HCEC 1CT (cell line): ENCODE measurements around the gene SLC1A2.
A peak's percentile ranks its signal among the peaks of the same experiment; 100 is the strongest.

ENCODE experiments used
- DNase-seq: peaks from one replicate; pipeline ENCODE4 v3.0.0-alpha.2; 2017

SLC1A2 gene

DNA sequence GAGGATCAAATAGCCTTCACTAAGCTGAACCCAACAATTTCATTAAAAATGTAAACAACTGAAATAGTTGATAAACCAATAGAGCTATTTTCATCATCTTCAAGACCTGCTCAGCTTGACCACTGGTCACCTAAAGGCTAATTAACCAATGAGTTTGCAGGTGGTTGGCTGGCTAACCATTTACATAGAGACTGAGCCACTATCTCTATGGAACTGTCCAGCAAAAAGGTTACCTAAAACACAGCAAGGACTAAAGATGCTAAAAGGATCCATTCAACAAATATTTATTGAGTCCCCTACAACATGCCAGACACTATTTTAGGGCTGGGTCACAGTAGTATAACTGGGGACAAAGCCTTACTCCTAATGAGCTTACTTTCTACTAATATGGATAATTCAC is 156.6 kb downstream of the SLC1A2 start:
- no peak for DNase-seq

DNA sequence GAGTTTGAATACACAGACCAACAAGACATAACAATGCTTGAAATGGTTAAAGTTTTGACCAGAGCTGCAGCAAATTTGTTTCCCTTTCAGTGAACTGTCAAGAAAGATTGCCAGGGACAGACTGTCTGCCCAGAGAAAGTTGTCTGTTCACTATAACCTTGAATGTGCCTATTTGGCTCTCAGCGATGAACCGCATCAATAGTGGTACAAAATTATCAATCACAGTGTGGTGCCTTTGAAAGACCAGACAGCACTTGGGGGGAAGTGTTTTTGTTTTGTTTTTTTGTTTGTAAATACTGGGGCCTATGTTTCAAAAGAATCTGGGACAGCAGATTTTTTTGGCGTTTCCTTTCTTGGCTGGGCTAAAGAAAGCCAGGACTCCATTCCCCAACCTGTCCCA is 157.3 kb downstream of the SLC1A2 start:
- no peak for DNase-seq

DNA sequence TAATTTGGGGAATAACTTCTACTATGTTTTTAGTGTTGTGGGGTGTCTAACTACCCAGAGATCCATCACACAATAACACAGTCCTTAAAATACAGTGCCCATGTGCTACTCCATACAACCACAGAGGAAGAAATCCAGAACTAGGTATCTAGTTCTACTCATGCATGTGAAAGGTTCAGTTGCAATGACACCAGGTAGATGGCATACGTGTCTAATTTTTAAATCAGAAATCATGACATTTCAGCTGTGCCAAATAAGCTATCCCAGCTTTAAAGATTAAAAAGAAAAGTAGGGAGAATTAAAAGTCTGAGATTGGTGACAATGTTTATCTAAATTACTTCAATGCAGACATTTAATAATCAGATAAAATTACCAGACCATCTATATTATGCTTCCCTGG is 158.2 kb downstream of the SLC1A2 start:
- DNase-seq, result no peak

DNA sequence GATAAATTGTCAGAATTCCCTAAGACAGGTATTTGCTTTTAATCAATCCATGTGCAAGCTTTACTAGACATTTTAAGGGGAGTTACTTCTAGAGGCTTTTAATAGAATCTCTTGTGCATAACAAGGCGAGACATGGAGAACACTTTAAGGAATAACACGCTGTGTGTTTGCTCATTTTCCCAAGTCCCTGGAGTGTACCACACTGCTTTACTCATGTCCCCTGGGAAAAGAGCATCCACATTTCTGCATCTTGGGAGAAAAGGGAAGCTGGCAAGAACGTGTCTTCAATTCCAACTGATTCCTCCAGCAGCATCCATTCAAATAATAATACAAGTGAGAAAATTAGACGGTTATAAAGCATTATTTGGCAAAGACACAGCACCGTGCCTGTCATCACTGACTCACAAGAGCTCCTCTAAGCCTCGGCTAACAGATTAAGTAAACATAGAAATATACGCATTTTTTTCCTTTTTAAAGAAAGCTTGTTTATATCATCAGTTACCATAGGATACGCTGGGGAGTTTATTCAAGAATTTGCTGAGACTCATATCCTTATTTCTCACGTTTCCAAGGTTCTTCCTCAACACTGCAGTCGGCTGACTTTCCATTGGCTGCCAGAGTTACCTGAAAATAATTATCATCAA is 158.9 kb downstream of the SLC1A2 start:
- peak; percentile 91 for DNase-seq

DNA sequence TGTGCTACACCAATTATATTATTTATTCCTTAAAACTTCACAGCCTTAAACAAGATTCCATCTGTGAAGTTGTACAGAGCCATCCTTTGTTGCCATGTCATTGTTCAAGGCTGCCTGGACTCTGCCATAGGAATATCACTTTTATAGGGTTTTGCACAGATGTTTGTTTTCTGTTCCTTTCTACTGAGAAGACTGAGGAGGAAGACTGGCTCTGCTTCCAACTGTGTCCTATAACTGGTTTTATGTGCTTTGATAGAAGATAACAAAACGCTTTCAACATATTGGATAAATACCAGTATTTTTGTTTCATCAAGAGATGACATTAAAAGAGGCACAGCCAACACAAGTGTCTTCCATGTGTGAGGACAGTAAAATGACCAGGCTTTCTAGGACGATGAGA is 159.8 kb downstream of the SLC1A2 start:
- no peak for DNase-seq

DNA sequence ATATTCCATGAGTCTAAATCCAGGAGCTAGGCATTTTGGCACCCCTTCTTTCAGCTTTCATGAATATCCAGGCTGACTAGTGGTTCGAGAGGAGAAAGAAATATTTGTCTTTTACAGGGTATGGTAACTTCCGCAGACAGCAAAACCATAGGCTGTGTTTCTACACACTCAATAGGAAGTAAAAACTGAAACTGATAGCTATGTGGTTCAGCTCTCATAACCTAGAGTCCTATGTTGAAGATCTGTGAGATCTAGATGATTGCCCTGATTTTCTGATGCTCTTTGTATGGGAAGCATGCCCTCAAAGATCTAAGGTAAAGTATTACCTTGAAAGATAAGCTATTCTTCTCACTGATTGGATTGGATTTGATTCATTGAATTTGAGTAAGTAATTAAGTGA is 162.1 kb downstream of the SLC1A2 start:
- no peak for DNase-seq

DNA sequence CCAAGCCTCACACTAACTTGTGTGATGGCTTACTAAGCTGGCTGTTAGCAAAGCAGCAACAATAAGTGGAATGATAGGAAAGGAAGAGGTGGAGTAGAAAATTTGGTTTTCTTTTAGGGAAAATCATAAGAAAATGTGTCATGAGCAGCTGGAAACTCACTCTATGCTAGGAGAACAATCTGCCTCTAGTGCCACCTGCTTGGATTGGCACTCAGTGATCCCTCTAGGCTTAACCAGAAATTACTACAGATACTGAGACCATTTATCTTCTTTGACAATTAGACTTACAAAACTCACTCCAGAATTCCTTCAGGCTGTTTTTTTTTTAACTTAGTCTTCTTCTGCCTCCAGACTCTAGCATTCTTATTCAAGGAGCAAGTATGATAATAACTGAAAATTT is 163.1 kb downstream of the SLC1A2 start:
- DNase-seq, result no peak

DNA sequence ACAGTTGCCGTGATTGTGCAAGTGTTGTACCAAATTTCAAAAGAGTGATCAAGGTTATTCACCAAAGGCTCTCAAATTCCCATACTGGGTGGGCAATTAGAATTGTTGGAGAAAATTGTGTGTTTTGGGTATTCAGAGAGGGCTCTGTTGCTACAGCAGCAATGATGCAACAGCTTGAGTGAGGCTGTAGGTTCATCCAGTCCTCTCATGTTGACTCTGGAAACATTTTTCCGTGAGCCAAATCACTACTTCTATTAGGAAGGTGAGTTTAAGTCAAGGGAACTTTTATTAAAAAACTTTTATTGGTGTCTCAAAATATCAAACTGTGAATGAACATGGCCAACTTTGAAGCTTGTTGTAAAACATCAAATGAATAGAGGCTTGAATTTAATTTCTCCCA is 163.8 kb downstream of the SLC1A2 start:
- DNase-seq, result no peak

DNA sequence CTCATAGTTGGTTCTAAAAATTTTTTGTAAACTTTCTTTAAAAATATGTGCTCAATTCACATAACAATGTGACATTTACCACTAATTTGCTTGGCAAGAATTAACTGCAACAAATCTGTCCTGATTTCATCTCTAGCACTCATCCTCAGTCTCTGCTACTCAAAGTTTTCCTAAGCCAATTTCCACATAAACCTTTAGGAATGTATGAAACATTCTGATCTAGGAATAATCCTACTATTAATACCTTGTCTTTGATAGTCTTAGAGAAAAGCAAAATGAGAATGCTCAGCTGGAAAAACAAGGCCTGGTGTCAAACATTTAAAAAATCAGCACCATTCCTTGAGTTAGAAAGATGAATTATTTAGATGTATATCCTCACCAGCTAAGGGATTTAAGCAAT is 166.1 kb downstream of the SLC1A2 start:
- DNase-seq, result peak; percentile 33

DNA sequence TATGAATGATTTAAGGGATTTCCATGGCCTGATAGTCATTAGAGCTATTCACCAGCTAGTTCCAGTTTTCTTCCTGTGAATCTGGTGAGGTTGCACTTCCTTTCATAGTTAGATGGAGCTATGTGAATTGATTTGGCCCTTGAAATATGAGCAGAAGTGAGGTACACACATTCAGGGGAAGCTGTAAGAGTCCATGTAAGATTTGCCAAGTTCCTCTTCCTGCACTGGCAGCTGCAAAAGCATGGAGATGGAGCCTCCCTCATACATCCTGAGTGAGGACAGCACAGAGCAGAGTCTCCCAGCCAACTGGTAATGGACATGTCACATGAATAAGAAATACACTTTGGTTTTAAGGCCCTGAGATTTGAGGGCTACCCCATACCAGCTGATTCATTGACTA is 168.7 kb downstream of the SLC1A2 start:
- DNase-seq, result no peak

DNA sequence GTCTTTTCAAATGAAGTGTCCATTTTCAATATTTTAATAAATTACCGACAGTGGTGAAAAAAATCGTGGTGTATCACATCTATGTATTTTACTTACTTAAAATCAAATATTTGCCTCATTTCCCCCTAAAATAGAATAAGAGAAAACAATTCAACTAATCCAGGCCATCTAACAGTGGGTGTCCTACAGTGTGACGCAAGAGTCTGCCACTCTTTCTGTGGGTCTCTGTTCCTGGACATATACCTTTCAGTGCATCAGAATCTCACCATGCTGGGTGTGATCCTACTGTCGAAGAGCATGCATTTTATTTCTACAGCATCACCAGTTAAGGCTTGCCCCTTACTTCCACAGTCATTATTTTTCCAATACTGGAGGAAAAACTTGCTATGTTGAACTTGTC is 169.2 kb downstream of the SLC1A2 start:
- DNase-seq, result no peak

DNA sequence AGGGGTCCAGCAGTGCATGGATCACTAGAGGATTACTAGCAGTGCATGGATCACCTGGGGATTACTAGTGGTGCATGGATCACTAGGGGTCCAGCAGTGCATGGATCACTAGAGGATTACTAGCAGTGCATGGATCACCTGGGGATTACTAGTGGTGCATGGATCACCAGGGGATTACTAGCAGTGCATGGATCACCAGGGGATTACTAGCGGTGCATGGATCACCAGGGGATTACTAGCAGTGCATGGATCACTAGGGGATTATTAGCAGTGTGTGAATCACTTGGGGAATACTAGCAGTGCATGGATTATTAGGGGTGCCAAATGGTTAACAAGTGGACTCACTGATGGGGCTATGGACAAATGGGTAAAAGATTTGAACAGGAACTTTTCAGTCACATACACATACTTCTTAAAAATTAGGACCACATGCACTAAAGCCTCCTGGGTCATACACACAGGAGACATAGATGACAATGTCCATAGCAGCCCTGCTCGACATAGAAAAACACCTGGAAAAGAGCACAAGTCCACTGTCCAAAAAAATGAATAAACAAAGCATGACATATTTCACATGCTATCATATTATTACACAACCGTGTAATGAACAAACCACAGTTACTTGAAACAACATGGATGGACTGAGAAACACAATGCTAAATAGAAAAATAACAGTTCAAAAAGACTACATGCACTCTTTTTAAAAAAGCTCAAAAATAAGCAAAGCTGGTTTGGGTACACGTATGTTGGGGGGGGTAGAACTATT is 170.6 kb downstream of the SLC1A2 start:
- no peak for DNase-seq

DNA sequence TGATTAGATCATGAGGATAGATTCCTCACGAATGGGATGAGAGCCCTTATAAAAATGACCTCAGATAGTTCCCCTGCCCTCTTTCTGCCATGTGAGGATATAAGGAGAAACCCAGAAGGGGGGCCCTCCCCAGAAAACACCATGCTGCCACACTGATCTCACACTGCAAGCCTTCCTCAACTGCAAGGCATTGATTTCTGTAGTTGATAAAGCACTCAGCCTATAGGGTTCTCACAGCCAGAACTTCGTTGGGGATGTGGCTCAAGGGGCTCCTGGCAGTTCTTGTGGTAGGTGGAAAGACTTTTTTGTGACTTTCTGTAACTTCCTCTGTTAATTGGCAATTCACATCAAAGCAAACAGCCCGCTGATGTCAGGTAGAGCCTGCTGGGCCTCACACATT is 171.5 kb downstream of the SLC1A2 start:
- DNase-seq, result no peak

DNA sequence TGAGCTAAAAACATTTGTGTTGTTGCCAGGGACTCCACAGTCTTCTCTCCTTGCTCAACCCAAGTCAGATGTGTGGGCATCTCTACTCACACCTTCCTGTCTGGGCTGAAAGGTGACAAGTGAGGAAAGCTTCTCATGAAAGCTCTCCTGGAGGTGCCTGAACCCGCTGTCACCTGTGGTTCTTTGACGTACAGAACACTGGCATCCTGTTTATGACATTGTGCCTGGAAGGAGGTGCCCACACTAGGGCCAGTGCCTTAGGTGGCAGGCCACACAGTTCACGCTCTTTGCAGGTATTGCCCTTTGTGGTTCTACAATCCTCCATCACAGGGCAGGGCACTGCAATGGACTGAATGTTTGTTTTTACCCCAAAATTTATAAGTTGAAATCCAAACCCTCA is 171.9 kb downstream of the SLC1A2 start:
- DNase-seq, result no peak

DNA sequence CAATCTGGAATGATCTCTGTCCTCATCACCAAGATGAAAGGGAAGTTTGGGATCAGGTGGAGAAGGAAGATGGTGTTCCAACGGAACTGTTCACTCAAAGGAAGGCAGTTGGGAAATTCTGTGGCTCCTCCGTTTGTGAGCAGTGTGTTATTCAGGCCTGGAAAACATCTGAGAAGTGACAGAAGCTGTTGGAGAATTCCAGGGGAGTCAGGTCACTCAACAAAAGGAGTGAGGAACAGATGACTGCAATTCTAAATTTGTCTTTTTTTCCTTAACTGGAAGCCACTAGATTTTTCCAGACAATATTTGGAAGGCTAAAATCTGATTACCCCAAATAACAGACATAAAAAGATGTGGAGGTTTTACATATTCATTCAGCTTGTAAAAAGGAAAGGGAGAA is 172.6 kb downstream of the SLC1A2 start:
- peak; percentile 72 for DNase-seq

DNA sequence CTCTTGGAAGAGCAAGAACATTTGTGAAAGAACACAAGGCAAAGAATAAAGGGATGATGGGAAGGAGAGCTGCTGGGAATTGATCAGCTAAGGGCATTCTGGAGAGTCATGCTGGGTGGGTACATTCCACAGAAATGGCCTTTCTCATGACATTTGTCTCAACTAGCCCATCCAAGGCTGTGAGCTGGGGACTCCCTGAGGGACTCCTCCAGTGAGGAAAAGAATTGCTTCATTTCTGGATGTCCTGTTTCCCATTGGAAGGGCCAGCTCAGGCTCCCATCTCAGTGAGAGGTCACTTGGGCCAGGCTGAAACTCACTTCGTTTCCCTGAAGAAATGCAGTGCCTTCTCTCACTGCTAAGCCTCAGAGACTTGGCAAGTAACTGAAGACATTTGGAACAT is 173.6 kb downstream of the SLC1A2 start:
- DNase-seq, result no peak

DNA sequence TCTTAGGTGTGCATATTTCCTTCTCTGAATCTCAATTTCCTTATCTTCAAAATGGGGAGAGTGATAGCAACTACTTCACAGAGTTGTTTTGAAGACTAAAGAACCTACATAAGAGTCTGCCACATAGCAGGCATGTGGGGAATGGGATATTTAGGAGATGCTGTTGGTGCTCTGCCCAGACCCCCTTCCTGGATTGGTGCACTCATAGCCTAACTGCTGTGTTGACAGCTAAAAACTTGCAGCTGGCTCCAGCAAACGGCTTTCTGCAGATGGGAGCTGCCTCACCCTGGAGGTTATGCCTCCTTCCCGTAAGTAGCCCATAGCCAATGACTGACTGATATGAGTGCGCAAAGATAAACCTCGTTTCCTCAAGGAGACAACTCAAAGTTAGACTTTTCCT is 174.3 kb downstream of the SLC1A2 start:
- no peak for DNase-seq

DNA sequence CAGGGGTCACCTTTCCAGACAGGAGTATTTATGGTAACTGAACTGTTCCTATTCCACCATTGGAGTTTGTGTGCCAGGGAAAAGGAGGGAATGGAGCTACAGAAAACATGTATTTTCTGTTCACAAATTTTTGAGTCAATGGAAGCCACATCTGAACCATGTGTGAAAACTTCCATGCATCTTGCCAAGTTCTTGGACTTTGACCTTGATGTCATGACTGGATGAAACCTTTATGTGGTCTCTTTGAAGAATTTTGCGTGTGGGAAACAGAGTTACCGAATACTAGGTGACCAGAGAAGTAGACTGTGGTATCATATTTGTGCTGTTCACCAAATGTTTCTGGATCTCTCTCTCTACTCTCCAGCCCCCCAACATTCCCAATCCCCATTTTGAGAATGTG is 175.6 kb downstream of the SLC1A2 start:
- DNase-seq, result no peak

DNA sequence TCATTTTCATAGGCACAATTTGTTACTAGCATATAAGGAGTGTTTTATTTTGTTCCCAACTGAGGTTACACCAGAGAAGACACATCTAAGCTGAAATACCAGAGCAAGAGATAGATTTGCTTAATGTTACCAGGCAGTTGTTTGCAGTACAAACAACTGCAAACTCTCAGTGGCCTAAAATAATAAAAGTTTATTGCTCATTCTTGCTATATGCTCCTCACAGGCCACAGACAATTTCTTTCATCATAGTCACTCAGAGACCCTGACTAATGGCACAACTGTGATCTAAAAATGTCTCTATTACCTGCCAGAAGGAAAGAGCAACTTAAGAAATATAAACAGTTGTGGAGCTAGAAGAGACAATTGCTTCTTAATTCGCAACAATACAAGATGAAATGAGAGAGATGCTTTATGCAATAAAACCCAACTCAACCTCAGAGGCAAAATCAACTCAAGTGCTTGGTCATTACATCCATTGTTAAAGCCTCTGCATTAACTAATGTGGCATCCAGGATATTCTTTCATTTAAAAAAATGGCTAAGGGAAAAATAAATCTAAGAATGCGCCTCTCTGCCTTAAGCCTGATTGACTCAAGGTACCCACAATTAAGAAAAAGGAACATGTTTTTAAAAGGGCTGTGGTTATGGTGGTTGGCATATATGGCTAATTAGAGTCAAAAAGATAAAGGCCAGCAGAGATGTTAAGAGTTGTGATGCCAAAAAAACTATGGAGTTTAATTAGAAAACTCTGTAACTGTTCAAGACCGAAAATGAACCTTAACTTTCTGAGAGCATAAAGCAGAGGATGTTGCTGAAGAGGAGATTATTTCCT is 176.7 kb downstream of the SLC1A2 start:
- no peak for DNase-seq

DNA sequence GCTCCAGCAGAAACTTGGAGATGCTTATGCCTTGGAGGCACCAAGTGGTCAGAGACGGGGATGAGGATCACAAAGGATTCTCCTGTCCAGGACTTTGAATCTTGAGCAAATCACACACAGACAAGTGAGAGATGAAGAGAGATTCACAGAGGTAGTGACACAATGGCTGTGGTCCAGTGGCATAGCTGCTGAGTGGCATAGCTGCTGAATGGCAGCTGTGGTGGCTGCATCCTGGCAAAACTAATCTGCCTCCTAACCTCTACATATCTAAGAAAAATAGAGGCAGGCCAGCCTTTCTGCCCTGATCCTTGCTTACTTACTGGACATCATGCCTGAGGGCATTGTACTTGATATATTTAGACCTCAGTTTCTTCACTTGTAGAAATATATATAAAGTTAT is 177.8 kb downstream of the SLC1A2 start:
- DNase-seq, result no peak

DNA sequence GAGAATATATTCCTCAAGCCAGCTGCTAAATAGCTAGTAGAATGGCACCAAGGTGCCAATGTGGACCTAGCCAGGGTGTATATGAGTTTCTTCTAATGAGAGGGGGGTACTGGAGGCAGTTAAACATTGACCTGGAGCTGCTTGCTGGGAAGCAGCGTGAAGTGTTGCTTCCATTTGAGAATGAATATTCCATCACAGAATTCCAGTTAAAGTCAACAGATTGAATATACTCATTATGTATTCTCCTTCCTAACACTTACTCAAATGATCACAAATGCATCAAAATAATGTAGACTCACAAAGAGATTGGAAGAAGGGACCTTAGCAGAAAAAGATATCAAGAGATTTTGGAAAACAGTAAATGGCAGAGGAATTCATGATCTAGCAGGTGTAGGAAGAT is 178.3 kb downstream of the SLC1A2 start:
- DNase-seq, result no peak

DNA sequence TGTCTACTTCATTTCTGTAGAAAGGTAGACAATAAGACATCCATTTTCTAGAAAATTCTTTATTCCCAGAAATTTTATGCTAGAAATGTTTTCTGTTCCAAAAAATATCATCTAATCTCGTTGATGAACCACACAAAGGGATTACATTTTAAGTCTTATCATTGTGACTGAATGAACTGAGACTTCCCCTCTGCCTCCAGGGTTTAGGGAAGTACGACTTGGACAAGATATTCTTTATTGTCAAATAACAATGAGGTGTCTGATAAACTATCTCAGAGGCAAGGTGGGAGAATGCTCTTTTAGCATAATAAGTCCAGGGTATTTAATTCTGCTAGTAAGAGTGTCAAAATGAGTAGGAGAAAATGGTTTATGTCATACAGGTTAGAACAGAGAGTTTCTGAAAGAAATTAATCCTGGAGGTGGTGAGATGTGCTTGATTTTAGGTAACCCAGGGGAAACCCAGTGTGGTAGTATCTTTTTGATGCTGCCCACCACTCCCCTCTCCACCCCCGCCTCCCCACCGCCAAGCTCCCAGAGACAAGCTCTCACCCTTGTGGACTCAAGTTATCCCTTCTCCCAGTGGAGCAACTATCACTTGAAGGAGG is 179.8 kb downstream of the SLC1A2 start:
- no peak for DNase-seq

DNA sequence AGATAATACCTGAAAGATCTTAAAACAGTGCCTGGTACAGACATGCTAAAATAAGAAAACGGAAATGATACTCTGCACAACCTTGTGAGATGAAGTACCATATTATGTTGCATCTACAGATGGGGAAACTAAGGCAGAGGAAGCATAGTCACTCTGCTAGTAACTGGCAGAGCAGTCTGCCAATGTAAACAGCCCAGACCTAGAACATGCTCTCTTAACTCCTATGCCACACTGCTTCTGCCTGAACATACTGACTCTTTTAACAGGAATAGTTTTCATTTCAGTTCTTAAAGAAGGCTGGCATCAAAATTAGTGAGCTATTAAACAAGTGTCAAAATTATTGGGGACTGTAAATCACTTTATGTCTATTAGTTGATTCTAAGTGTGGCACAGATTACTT is 180.5 kb downstream of the SLC1A2 start:
- DNase-seq, result no peak
